Left lung (tissue), 10 donors: ENCODE measurements around the gene SACM1L. TPM values are rescaled to one million over a fixed set of nuclear protein-coding genes. Genes with fewer than 3 reads are reported as not detected.

Experiments used
- ATAC-seq: fragments of 200-7000 bp; cut with Tn5 transposase; one replicate; pipeline ENCODE4 v1.9.1; 2020; ENCODE audit warnings: moderate library complexity
- DNase-seq, 4 donors: peaks; one replicate each; pipeline ENCODE4 v3.0.0-alpha.2; 2013 to 2020
- H3K27ac ChIP-seq, 2 donors: fragments of 200-600 bp; sonication (generic) in 1 of 2; one replicate each; pipeline versions ENCODE4 v1.5.0 to v1.8.0; 2020 to 2021
- H3K27me3 ChIP-seq, 2 donors: fragments of 200-600 bp; sonication (generic) in 1 of 2; one replicate each; pipeline versions ENCODE4 v1.5.0 to v1.8.0; 2020 to 2021
- H3K36me3 ChIP-seq, 2 donors: fragments of 200-600 bp; sonication (generic) in 1 of 2; one replicate each; pipeline versions ENCODE4 v1.5.0 to v1.8.0; 2020 to 2021
- H3K4me1 ChIP-seq, 2 donors: fragments of 200-600 bp; one replicate each; pipeline ENCODE4 v1.8.0; 2021
- H3K4me3 ChIP-seq, 2 donors: fragments of 200-600 bp; sonication (generic) in 1 of 2; one replicate each; pipeline versions ENCODE4 v1.5.0 to v1.8.0; 2020 to 2021; ENCODE audit warnings: mild to moderate bottlenecking in 1 of 2
- H3K9me3 ChIP-seq, 2 donors: fragments of 200-600 bp; sonication (generic) in 1 of 2; one replicate each; pipeline versions ENCODE4 v1.5.0 to v1.8.0; 2020 to 2021
- CTCF ChIP-seq, 2 donors: fragments of 200-600 bp; sonication (generic) in 1 of 2; IDR thresholded peaks; one replicate each; pipeline versions ENCODE4 v1.5.0 to v1.8.0; 2021; ENCODE audit warnings: antibody characterized with exemption in 2 of 2
- intact Hi-C, 2 donors: fragments of 100-400 bp; cut with DNase I; formaldehyde crosslinking; loops; one replicate each; pipeline versions ENCODE4 v1.11.2 to v1.14.2; 2022
- polyA plus RNA-seq, 6 donors: library from polyadenylated mRNA; unstranded; fragments of 120-200 nt; gene quantifications; one replicate each; pipeline ENCODE4 v1.2.1, GENCODE V29; 2013; ENCODE audit not compliant: insufficient read length in 6 of 6
- total RNA-seq, 2 donors: library from RNA; stranded (reverse); fragmentation: NEBNext Ultra II Directional; extraction: Animal tissue kit (Norgen Biotek cat#: 25700); gene quantifications; one replicate each; pipeline ENCODE4 v1.2.1, GENCODE V29; 2021
- donor health status: DM: no; HTN: yes; CAD: no.
- donor health status: DM: no; HTN: no; CAD: no.

Gene SACM1L
- total and polyA plus RNA-seq, 8 donors = 58.2 to 100 (median 80.2) TPM

GRCh38 chr3:45641756-45642155, 47.4 kb upstream of the SACM1L start:
- intact Hi-C loops = no loop called here
- TF ChIP-seq CTCF (IDR thresholded peaks at IDR 0.05) = no peak
- ATAC-seq (no peak), DNase-seq (no peak)
- Histone ChIP-seq H3K4me3 (no peak overlapping the region), H3K4me1 (peaks cover 35 to 83% of the 10 kb centered on the region in 2 donors), H3K9me3 (no peaks in the 10 kb centered on the region), H3K27me3 (no peaks in the 10 kb centered on the region), H3K36me3 (peaks cover 3 to 11% of the 10 kb centered on the region in 2 donors), H3K27ac (peak overlapping the region in 1 of 2 donors; percentile 58)

GRCh38 chr3:45642731-45643152, 46.5 kb upstream of the SACM1L start:
- H3K36me3 ChIP-seq = peaks cover under 1 to 3% of the 10 kb centered on the region in 2 donors
- intact Hi-C loops = no loop called here
- H3K4me1 ChIP-seq = peaks cover 41 to 93% of the 10 kb centered on the region in 2 donors
- no peak for TF ChIP-seq CTCF (IDR thresholded peaks at IDR 0.05)
- H3K9me3 ChIP-seq = no peaks in the 10 kb centered on the region
- peak overlapping the region; percentile 71 to 86 for H3K27ac ChIP-seq
- peak in 3 of 4 donors; percentile 81 to 92 (median 83) for DNase-seq
- H3K27me3 ChIP-seq = no peaks in the 10 kb centered on the region
- ATAC-seq = peak; percentile 69
- H3K4me3 ChIP-seq = no peak overlapping the region

- Histone ChIP-seq H3K27me3 (no peaks in the 10 kb centered on the region), H3K27ac (peak overlapping the region; percentile 71 to 86), H3K9me3 (no peaks in the 10 kb centered on the region), H3K4me3 (no peak overlapping the region), H3K36me3 (no peaks in the 10 kb centered on the region), H3K4me1 (peaks cover 41 to 95% of the 10 kb centered on the region in 2 donors)
- DNase-seq (no peak), ATAC-seq (peak; percentile 39)
- intact Hi-C loops = no loop called here
- no peak for TF ChIP-seq CTCF (IDR thresholded peaks at IDR 0.05)
Observed at GRCh38 chr3:45644063-45644790, 45.0 kb upstream of the SACM1L start.

GRCh38 chr3:45644791-45645201, 44.4 kb upstream of the SACM1L start:
- Histone ChIP-seq H3K36me3 (no peaks in the 10 kb centered on the region), H3K4me3 (no peak overlapping the region), H3K9me3 (no peaks in the 10 kb centered on the region), H3K27ac (peak overlapping the region; percentile 71 to 86), H3K27me3 (no peaks in the 10 kb centered on the region), H3K4me1 (peaks cover 41 to 89% of the 10 kb centered on the region in 2 donors)
- ATAC-seq = no peak
- intact Hi-C loops = no loop called here
- no peak for TF ChIP-seq CTCF (IDR thresholded peaks at IDR 0.05)
- DNase-seq = no peak

GRCh38 chr3:45646051-45646585, 43.1 kb upstream of the SACM1L start:
- TF ChIP-seq CTCF (IDR thresholded peaks at IDR 0.05) = no peak
- Histone ChIP-seq H3K4me3 (no peak overlapping the region), H3K36me3 (no peaks in the 10 kb centered on the region), H3K4me1 (peaks cover 41 to 77% of the 10 kb centered on the region in 2 donors), H3K27me3 (no peaks in the 10 kb centered on the region), H3K9me3 (no peaks in the 10 kb centered on the region), H3K27ac (peak overlapping the region; percentile 86 to 88)
- ATAC-seq = peak; percentile 1
- peak in 1 of 4 donors; percentile 82 for DNase-seq
- intact Hi-C loops = no loop called here
